Endothelial cell of umbilical vein (primary cell): ENCODE results near the gene KIAA1549. TPM values are rescaled to one million over a fixed set of nuclear protein-coding genes. Genes with fewer than 3 reads are reported as not detected.

ENCODE experiments used
- BruUV-seq: library from RNA; stranded (reverse); fragments of 400-500 nt; replicated peaks from 2 replicates; lab custom pipeline; 2021; lab: Mats Ljungman, UMichigan
- CTCF ChIA-PET: fragments of 300-600, 350-600 bp; sonication (Branson Sonifier 250); formaldehyde crosslinking; loops from one replicate; lab custom pipeline; 2021; ENCODE audit warnings: antibody characterized with exemption, inconsistent platforms; lab: Charles Lee
- POLR2A ChIA-PET: fragments of 300-600, 350-600 bp; sonication (Branson Sonifier 250); formaldehyde crosslinking; loops from one replicate; lab custom pipeline; 2021; ENCODE audit warnings: antibody characterized with exemption, inconsistent platforms; lab: Charles Lee
- DNase-seq: peaks from one replicate; pipeline ENCODE4 v3.0.0-alpha.2; 2011; ENCODE audit warnings: low read depth, low spot score
- FAIRE-seq: peaks from 2 replicates; lab custom pipeline; 2011; peaks lifted over from hg19 to GRCh38; lab: Jason Lieb, UNC
- H2AFZ ChIP-seq: 2 replicates; pipeline ENCODE4 v1.6.0; 2012; ENCODE audit warnings: low read depth, low read length, control low read depth, inconsistent platforms
- H3K27ac ChIP-seq: 2 replicates; pipeline ENCODE4 v1.5.1; 2011; ENCODE audit warnings: low read depth, mild to moderate bottlenecking, control low read depth, low read length, moderate library complexity; ENCODE audit not compliant: insufficient read depth
- H3K27me3 ChIP-seq, 2 experiments: 2 replicates each; pipeline versions ENCODE4 v1.6.0 to v1.6.1; 2011; ENCODE audit warnings: low read length in 2 of 2, mixed read lengths in 1 of 2; ENCODE audit not compliant: control insufficient read depth in 2 of 2, insufficient read depth in 2 of 2
- H3K36me3 ChIP-seq, 2 experiments: 2 replicates in 1 of 2; 3 replicates in 1 of 2; pipeline ENCODE4 v1.5.1; 2011; ENCODE audit warnings: low read length in 2 of 2, mild to moderate bottlenecking in 1 of 2, moderate library complexity in 1 of 2; ENCODE audit not compliant: control insufficient read depth in 2 of 2, insufficient read depth in 2 of 2; ENCODE audit errors: extremely low read depth in 1 of 2
- H3K4me1 ChIP-seq: 3 replicates; pipeline ENCODE4 v1.5.1; 2011; ENCODE audit warnings: mild to moderate bottlenecking, low read length; ENCODE audit not compliant: control insufficient read depth, insufficient read depth; ENCODE audit errors: extremely low read depth
- H3K4me2 ChIP-seq: 2 replicates; pipeline ENCODE4 v1.6.1; 2011; ENCODE audit warnings: low read length, control low read depth, mixed read lengths; ENCODE audit not compliant: insufficient read depth
- H3K4me3 ChIP-seq, 3 experiments: fragments of 200-600 bp in 1 of 3; sonication (generic), shearing (Covaris generic) in 1 of 3; replicated peaks in 1 of 3; 2 replicates each; pipeline ENCODE4 v1.5.1; 2011 to 2016; ENCODE audit warnings: control low read depth in 3 of 3, low read length in 3 of 3, mild to moderate bottlenecking in 2 of 3, inconsistent platforms in 1 of 3, low read depth in 1 of 3, moderate library complexity in 1 of 3; ENCODE audit not compliant: insufficient read depth in 1 of 3
- H3K79me2 ChIP-seq: 2 replicates; pipeline ENCODE4 v1.6.0; 2012; ENCODE audit warnings: low read length, inconsistent platforms; ENCODE audit not compliant: control insufficient read depth, insufficient read depth
- H3K9ac ChIP-seq: replicated peaks from 2 replicates; pipeline ENCODE3; 2011; ENCODE audit warnings: low read length, control low read depth; ENCODE audit not compliant: insufficient read depth; ENCODE audit errors: extremely low read depth
- H3K9me1 ChIP-seq: replicated peaks from 3 replicates; pipeline ENCODE4 v1.6.0; 2011; ENCODE audit warnings: mild to moderate bottlenecking, low read length; ENCODE audit not compliant: control insufficient read depth, insufficient read depth; ENCODE audit errors: extremely low read depth
- H3K9me3 ChIP-seq: replicated peaks from 2 replicates; pipeline ENCODE4 v1.5.1; 2012; ENCODE audit warnings: low read length, inconsistent platforms; ENCODE audit not compliant: control insufficient read depth, insufficient read depth
- H4K20me1 ChIP-seq: replicated peaks from 2 replicates; pipeline ENCODE3; 2011; ENCODE audit warnings: mild to moderate bottlenecking, low read length; ENCODE audit not compliant: control insufficient read depth, insufficient read depth; ENCODE audit errors: extremely low read depth
- EZH2 ChIP-seq: IDR thresholded peaks from 2 replicates; pipeline ENCODE4 v1.6.1; 2012; ENCODE audit warnings: borderline replicate concordance, low read depth, mild to moderate bottlenecking, moderate library complexity, low read length, inconsistent platforms; ENCODE audit not compliant: severe bottlenecking
- JUN ChIP-seq: IDR thresholded peaks from 2 replicates; pipeline ENCODE4 v1.6.1; 2011; ENCODE audit warnings: borderline replicate concordance, low read depth; ENCODE audit not compliant: insufficient read length, insufficient read depth
- MYC ChIP-seq: IDR thresholded peaks from one replicate; pipeline ENCODE4 v1.6.1; 2011; ENCODE audit warnings: mild to moderate bottlenecking, low read depth, low read length
- dilution Hi-C: fragments of 300-500 bp; cut with MboI; formaldehyde crosslinking; loops from one replicate; pipeline ENCODE4 v1.15.0; 2019; ENCODE audit warnings: low sequenced_read_pairs; ENCODE audit not compliant: extremely low pct_ligation_motif_present
- intact Hi-C: fragments of 100-400 bp; cut with micrococcal nuclease; formaldehyde crosslinking; loops from one replicate; pipeline ENCODE4 v1.10.0; 2022
- polyA plus RNA-seq, 4 experiments: library from polyadenylated mRNA; depleted of rRNA in 3 of 4; stranded (reverse) in 3 of 4; unstranded in 1 of 4; fragments of >200 nt; gene quantifications; 2 replicates each; pipeline versions ENCODE4 v1.2.1 to v1.2.3, GENCODE V29; 2011 to 2012; ENCODE audit warnings: missing spikeins in 1 of 4
- total RNA-seq: library from RNA; stranded (reverse); gene quantifications from 2 replicates; pipeline ENCODE4 v1.2.3, GENCODE V29; 2021
- TF ChIP-seq, protein P1 (sequence below), 2 donors: IDR thresholded peaks; 1 replicate in 1 of 2; 2 replicates in 1 of 2; pipeline ENCODE4 v1.5.1; 2011; ENCODE audit warnings: low read length in 2 of 2, mild to moderate bottlenecking in 2 of 2, moderate library complexity in 2 of 2, control low read depth in 1 of 2, inconsistent platforms in 1 of 2, low read depth in 1 of 2; ENCODE audit not compliant: insufficient read depth in 1 of 2; ENCODE audit errors: extremely low read depth in 1 of 2
- TF ChIP-seq, protein P2 (sequence below): IDR thresholded peaks from 2 replicates; pipeline ENCODE4 v1.6.1; 2011; ENCODE audit not compliant: insufficient read depth, insufficient read length

KIAA1549 gene
- total and polyA plus RNA-seq, 2 donors (not counting 3 experiments of a cell fraction or from before 2014, with no cell fraction given), result 4.6 to 10.9 TPM

DNA sequence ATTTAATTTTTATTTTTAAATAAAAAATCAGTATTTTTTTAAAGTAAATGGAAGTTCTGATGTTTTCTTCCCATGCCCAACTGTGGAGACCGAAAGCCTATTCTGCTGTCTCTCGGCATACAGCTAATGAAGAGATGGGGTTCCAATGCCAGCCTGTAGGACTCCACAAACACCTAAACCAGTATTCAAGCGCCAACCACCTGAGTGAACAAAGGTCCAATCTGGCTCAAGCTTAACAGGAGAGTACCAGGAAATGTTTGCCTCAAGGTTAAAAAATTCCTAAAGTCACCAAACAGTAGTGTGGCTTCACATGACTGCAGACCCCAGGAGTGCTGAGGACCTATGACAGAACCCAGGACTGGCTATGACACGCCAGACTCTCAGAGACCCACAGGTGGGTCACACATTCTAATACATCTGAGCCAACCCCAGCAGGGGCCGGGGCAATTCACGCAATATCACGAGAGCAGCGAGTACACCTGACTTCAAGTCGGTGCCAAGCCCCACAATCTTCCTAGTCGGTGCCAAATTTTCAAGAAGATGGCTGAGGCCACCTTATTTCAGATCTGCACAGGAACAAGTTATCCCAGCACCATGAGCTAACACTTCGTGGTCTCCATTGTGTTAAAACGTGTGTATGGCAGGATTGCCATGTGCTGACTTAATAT lies 31.6 kb downstream of the KIAA1549 start:
- H3K27me3 ChIP-seq, result no peaks in the 10 kb centered on the region
- dilution Hi-C loops, result no loop called here
- H4K20me1 ChIP-seq, result no peaks in the 10 kb centered on the region
- H3K9me3 ChIP-seq, result no peaks in the 10 kb centered on the region
- H3K4me3 ChIP-seq, result no peak overlapping the region
- no peak overlapping the region for H3K27ac ChIP-seq
- intact Hi-C loops, result no loop called here
- no peak overlapping the region for H2AFZ ChIP-seq
- no peaks in the 10 kb centered on the region for H3K4me1 ChIP-seq
- no peaks in the 10 kb centered on the region for H3K36me3 ChIP-seq
- POLR2A ChIA-PET, result no interaction called here
- H3K79me2 ChIP-seq, result peaks cover 16% of the 10 kb centered on the region
- no peak overlapping the region for H3K4me2 ChIP-seq
- DNase-seq, result no peak
- no peaks in the 10 kb centered on the region for H3K9me1 ChIP-seq
- CTCF ChIA-PET, result interaction anchor here (1.1 kb wide), 1 partner anchor 63 kb away, joined by 3 read pairs; no protein-coding TSS in a partner anchor
- TF ChIP-seq EZH2 (no peak), MYC (no peak)
- TF ChIP-seq, protein P1, sequence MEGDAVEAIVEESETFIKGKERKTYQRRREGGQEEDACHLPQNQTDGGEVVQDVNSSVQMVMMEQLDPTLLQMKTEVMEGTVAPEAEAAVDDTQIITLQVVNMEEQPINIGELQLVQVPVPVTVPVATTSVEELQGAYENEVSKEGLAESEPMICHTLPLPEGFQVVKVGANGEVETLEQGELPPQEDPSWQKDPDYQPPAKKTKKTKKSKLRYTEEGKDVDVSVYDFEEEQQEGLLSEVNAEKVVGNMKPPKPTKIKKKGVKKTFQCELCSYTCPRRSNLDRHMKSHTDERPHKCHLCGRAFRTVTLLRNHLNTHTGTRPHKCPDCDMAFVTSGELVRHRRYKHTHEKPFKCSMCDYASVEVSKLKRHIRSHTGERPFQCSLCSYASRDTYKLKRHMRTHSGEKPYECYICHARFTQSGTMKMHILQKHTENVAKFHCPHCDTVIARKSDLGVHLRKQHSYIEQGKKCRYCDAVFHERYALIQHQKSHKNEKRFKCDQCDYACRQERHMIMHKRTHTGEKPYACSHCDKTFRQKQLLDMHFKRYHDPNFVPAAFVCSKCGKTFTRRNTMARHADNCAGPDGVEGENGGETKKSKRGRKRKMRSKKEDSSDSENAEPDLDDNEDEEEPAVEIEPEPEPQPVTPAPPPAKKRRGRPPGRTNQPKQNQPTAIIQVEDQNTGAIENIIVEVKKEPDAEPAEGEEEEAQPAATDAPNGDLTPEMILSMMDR (IDR thresholded peaks at IDR 0.05; ENCODE audit: extremely low read depth in 1 of 2, insufficient read depth in 1 of 2, low read depth in 1 of 2, low read length in 2 of 2), result no peak
- FAIRE-seq, result no peak
- no TSS peak for BruUV-seq
- H3K9ac ChIP-seq, result no peak overlapping the region

DNA sequence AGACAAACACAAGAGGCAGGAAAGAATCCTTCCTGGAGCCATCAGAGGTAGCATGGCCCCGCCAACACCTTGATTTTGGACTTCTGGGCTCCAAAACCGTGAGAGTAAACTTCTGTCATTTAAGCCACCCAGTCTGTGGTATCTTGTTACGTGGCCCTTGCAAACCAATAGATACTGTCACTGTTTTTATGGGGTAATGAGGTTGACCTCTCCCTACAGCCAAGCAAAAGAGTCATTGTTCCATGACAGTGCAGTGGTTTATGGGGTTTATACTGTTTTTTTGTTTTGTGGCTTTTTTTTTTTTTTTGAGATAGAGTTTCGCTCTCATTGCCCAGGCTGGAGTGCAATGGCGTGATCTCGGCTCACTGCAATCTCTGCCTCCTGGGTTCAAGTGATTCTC lies 32.8 kb downstream of the KIAA1549 start:
- TF ChIP-seq, protein P2, sequence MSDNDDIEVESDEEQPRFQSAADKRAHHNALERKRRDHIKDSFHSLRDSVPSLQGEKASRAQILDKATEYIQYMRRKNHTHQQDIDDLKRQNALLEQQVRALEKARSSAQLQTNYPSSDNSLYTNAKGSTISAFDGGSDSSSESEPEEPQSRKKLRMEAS, result no peak
- no peak for TF ChIP-seq JUN
- no peak overlapping the region for H3K27ac ChIP-seq
- no peak overlapping the region for H3K4me3 ChIP-seq
- no TSS peak for BruUV-seq
- H3K36me3 ChIP-seq, result no peaks in the 10 kb centered on the region
- H2AFZ ChIP-seq, result no peak overlapping the region
- intact Hi-C loops, result no loop called here
- peaks cover 11% of the 10 kb centered on the region for H3K79me2 ChIP-seq
- ChIA-PET CTCF (interaction anchor here (0.7 kb wide), 1 partner anchor 48 kb away, joined by 3 read pairs; no protein-coding TSS in a partner anchor), POLR2A (no interaction called here)
- H3K4me2 ChIP-seq, result no peak overlapping the region
- H3K9me1 ChIP-seq, result no peaks in the 10 kb centered on the region
- DNase-seq (no peak), FAIRE-seq (no peak)
- no peaks in the 10 kb centered on the region for H4K20me1 ChIP-seq
- H3K27me3 ChIP-seq, result no peaks in the 10 kb centered on the region
- H3K9me3 ChIP-seq, result no peaks in the 10 kb centered on the region
- H3K4me1 ChIP-seq, result no peaks in the 10 kb centered on the region
- H3K9ac ChIP-seq, result no peak overlapping the region
- dilution Hi-C loops, result no loop called here
